ENCODE data around the gene KDSR.

The KDSR gene

DNA sequence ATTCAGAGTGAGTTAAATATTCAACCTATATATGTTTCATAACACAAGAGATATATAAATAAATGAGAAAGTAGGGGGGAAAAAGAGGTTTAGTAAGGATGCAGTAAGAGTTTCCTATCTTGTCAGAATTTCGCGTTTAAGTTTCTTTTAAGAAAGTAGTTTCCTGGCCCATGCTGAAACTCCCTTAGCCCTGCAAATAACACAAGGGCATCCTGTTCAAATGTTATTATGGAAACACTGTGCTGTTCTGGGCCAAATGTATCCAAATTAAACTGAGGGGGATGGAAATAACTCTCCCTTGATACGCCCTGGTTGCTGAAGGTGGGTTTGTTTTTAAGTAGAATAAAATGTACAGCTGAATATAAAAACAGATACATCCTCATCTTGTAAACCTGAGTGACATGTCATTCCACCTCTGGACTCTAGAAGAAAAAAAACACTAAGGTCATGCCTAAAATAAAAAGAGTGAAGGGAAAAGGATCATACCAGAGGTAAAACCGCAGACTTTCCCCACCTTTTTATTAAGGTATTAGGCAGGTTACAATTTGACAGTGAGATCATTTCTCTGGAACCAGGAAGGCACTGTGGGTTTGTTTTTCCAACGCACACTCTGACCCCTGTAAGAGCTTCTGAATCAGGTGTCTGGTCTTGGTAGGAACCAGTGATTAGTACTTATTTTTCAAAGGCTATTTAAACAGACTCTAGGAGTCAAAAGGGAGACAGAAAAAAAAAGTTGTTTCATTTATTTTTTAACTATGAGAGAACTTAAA lies 64.2 kb downstream of the KDSR start:
- no peak for DNase-seq

GRCh38 chr18:63302220-63302619 lies 64.8 kb downstream of the KDSR start:
- DNase-seq, result no peak

DNA sequence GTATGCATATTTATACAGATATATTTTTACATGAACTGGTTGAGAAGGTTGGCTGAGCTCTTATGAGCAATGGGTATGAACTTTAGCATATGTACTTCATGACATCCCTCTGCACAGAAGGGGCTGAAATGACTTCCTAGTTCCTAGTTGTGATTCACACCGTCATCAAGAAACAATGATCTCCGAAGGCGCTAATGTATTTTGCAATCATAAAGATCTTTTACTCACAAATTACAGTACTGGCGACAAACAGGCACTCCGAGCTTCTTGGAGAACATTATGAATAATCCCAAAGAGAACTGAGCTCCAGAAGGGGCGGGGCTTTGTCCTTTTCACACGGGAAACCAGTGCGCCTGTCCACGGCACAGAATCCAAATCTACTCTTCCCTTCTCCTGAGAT lies 65.6 kb downstream of the KDSR start:
- no peak for DNase-seq

DNA sequence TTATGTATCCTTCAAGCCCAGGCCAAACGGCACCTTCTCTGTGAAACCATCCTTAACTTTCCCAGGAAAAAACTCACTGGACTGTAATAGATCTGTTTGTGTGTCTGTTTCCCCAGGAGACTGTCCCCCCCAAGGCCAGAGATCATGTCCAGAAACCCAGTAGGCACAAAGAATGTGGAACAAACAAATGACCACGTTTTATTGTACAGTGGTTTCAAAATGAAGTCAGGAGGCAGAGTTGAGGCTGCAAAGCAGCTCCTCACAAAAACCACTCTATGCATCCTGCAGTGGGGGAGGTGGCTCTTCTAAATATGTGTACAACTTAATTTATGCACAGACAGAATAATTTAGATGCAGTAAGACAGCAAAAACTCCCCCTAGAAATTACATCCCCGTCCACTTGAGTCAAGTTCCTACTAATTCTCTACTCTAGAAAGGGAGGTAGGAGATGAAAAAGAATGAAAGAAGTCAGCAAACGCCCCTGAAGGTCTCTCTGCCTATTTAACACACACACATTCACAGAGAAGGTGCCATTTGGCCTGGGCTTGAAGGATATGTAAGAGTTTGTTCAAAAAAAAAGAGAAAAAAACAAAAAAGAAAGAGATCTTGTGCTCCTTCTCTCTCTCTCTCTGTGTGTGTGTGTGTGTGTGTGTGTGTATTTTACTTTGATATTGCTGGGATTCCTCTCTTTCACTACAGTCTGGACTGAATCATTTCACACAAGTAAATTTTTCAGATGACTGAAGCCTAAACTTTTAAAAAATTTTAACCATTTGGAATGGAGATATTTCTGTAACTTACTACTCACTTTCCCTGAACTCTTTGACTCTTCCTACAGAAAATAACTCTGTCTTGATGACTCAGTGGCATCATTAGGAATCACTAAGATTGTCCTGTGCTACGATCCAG lies 66.9 kb downstream of the KDSR start:
- no peak for DNase-seq

DNA sequence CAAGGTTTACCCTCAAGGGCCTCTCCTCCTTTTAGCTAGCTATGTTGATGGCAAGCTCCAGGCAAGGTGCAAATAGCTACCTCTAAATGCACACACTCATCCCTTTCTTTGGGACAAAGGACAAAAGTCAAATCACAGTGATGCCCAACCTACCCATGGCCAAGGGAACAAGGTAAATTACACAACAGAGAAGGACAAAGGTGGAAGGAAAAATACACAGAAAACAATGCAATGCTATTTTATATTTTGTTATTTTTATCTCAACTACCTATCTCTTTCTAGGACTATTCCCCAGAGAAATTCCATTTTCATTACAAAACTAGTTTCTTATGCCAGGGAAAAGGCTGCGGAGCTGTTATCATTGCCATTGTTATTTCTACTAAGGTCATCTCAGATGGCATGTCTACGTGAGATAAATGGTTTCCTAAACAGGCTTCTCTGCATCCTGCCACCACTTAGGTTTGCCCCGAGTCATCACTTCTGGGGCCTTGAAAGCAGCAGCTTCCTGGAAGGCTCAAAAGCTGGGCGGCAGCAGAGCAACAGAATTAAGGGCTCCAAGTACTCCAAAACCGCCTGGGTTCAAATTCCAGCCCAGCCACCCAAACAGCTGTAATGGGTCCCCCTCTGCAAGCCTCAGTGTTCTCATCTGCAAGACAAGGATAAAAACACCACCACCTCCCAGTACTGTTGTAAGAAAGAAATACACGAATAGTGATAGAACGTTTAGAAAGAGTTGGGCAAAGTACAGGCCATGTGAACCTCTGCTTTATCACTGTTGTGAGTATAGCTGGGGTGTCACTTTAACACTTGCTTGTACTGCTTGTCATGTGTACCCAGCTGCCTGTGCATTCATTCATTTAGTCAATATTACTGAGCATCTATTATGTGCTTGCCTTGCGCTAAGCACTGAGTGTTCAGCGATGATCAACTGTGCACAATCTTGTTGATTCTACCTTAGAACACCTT lies 68.3 kb downstream of the KDSR start:
- DNase-seq, result no peak

- DNase-seq, result no peak
These were observed 69.2 kb downstream of the KDSR start for GRCh38 chr18:63297687-63298399.

GRCh38 chr18:63293935-63294334 lies 73.1 kb downstream of the KDSR start:
- no peak for DNase-seq

- DNase-seq, result no peak
These were observed 73.9 kb downstream of the KDSR start for GRCh38 chr18:63292831-63293683.

GRCh38 chr18:63291278-63291677 lies 75.7 kb downstream of the KDSR start:
- no peak for DNase-seq

GRCh38 chr18:63290821-63291200 lies 76.2 kb downstream of the KDSR start:
- DNase-seq, result no peak

- DNase-seq, result no peak
These were observed 76.7 kb downstream of the KDSR start for GRCh38 chr18:63290166-63290820.

GRCh38 chr18:63288311-63288710 lies 78.7 kb downstream of the KDSR start:
- DNase-seq, result no peak

- DNase-seq, result no peak
These were observed 79.2 kb downstream of the KDSR start for GRCh38 chr18:63287691-63288220.

DNA sequence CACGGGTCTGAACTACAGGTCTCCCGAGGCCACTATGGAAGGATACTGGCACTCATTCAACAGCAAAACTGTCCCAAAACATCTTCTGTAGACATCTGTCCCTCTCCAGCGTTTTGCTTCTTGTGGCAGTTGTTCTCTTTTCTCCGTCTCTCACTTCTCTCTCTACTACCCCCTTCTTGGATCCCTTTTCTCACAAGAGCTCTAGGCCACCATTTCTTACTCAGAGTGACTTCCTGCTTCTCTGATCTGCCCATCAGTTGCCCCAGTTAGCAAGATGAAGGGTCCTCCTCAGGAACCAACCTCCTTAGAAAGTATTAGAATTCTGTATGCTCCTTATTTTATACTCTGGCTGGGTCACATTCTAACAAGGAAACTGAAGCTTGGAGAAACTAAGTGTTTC lies 80.1 kb downstream of the KDSR start:
- DNase-seq, result no peak

- DNase-seq, result no peak
These were observed 81.9 kb downstream of the KDSR start for GRCh38 chr18:63284827-63285733.

DNA sequence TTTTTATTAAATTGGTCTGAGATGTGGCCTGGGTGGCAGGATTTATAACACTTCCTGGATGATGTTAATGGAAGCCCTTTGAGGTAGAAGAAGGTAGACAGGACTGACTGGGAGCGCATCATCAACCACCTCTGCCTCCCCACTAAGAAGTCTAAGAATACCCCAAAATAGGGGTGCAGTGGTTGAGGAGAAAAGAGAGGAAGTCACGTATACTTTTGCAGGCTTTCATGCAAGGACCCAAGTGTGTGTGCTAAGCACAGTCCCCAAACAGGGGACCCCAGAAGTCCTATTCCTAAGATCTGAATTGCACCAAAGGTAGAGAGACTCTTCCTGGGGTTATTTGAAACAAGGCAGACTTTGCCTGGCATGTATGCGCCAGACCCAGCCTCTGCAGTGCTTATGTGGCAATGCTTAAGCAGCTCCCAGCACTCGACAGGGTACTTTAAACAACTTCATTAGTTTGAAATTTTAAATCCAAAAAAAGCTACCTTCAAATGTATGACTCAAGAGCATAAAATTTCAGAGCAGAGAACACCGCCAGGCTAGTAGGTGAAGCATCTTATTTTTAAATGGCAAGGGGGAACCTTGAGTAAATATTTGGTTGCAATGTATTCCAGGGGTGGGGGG lies 82.7 kb downstream of the KDSR start:
- no peak for DNase-seq

DNA sequence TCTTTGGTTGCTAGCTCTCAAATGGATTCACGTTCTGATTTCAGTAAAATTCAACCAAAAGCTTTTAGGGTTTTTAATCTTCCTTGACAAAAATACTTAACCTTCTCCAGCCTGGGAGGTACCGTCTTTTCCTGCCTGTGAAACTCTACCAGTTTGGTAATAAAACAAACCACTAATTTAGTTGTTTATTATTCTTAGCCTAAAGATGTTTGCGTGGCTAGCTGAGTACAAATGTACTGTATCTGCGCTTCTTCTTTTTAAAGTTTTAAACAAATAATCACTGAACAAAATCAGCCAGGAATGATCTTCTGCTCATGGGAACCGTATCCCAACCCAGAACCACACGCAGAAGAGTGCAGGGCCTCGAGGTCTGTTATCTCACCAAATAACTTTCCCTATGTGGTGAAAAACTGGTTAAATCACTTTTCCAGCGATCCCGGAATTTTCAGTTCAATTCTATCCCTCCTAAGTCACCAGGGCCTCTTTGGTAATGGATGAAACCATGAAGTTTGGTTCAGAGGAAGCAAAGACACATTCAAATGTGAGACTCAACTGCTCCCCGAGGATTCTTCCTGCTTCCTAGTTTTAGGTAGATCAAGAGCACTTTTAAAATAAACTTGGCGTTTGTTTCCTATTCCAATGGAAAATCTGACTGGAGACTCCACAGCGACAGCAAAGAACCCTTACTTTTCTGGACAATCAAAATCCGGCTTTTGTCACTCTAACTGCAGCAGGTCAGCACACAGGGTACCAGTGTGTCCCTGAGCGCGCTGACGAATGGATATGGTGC lies 83.5 kb downstream of the KDSR start:
- DNase-seq, result no peak

DNA sequence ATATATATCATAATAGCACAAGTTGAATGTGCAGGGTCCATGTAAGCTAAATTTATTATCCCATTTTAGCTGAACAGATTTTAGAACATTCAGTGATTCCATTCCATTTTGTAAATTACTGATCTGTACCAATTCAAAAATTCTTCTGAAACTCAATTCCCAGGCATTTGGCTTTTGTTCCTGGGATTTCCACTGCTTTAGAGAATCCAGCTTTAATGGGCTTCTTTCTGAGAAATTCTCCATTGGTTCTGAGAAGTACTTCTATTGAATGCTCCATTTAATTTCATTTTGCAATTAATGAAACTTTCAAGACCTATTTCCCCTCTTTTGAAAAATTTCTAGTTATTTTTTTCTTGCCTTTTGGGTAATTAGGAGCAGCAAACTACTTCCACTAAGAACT lies 84.2 kb downstream of the KDSR start:
- DNase-seq, result no peak
